IPS-20b (cell line): ENCODE results near the gene CTCFL.
"Not testable (repeated sequence)": the region's sequence is repeated elsewhere in the genome, so short reads cannot be mapped to it uniquely, and the experiment has no call there.

Source experiments
- H3K27ac ChIP-seq: one replicate; pipeline ENCODE4 v1.5.1; 2013; ENCODE audit warnings: low read length
- H3K27me3 ChIP-seq: 2 replicates; pipeline ENCODE4 v1.6.1; 2013; ENCODE audit warnings: mild to moderate bottlenecking, low read length, inconsistent platforms; ENCODE audit not compliant: insufficient read depth
- H3K36me3 ChIP-seq: 2 replicates; pipeline ENCODE4 v1.6.1; 2013; ENCODE audit warnings: low read depth, mild to moderate bottlenecking, inconsistent platforms, low read length, moderate library complexity; ENCODE audit not compliant: insufficient read depth
- H3K4me1 ChIP-seq: 2 replicates; pipeline ENCODE4 v1.6.1; 2013; ENCODE audit warnings: mild to moderate bottlenecking, control low read depth, inconsistent platforms, low read length, moderate library complexity; ENCODE audit not compliant: insufficient read depth
- H3K4me3 ChIP-seq: 2 replicates; pipeline ENCODE4 v1.5.1; 2013; ENCODE audit warnings: mild to moderate bottlenecking, low read length, inconsistent platforms
- H3K9ac ChIP-seq: 2 replicates; pipeline ENCODE4 v1.6.1; 2013; ENCODE audit warnings: low read depth, mild to moderate bottlenecking, inconsistent platforms, low read length, moderate library complexity
- H3K9me3 ChIP-seq: 2 replicates; pipeline ENCODE4 v1.6.1; 2013; ENCODE audit warnings: mild to moderate bottlenecking, low read depth, low read length, inconsistent platforms; ENCODE audit not compliant: insufficient read depth

The CTCFL gene

GRCh38 chr20:57473246-57474048, 51.5 kb downstream of the CTCFL start:
- Histone ChIP-seq H3K36me3 (no peaks in the 10 kb centered on the region), H3K27ac (no peak overlapping the region), H3K9me3 (no peaks in the 10 kb centered on the region), H3K27me3 (peaks cover 23% of the 10 kb centered on the region; the same call in 1 of the 2 replicates), H3K9ac (no peak overlapping the region), H3K4me3 (no peak overlapping the region; the same call in 1 of the 2 replicates), H3K4me1 (peaks cover 32% of the 10 kb centered on the region; the same call in 1 of the 2 replicates)

- H3K27ac ChIP-seq, H3K9me3 ChIP-seq, H3K9ac ChIP-seq, H3K4me3 ChIP-seq, H3K36me3 ChIP-seq: not testable (repeated sequence)
- H3K4me1 ChIP-seq: peaks cover 32% of the 10 kb centered on the region; the same call in 1 of the 2 replicates
- H3K27me3 ChIP-seq: peaks cover 23% of the 10 kb centered on the region; the same call in 1 of the 2 replicates
Measured at GRCh38 chr20:57472474-57472873, 52.5 kb downstream of the CTCFL start.

GRCh38 chr20:57471496-57472372, 53.2 kb downstream of the CTCFL start:
- Histone ChIP-seq H3K36me3 (no peaks in the 10 kb centered on the region), H3K4me3 (peak overlapping the region; percentile 9; the same call in 1 of the 2 replicates), H3K27ac (no peak overlapping the region), H3K9me3 (no peaks in the 10 kb centered on the region), H3K27me3 (peaks cover 23% of the 10 kb centered on the region; the same call in 1 of the 2 replicates), H3K4me1 (peaks cover 32% of the 10 kb centered on the region; the same call in 1 of the 2 replicates), H3K9ac (peak overlapping the region; percentile 49; the same call in 1 of the 2 replicates)

- peaks cover 23% of the 10 kb centered on the region; the same call in 1 of the 2 replicates for H3K27me3 ChIP-seq
- peaks cover 32% of the 10 kb centered on the region; the same call in 1 of the 2 replicates for H3K4me1 ChIP-seq
- peak overlapping the region; percentile 49; the same call in 1 of the 2 replicates for H3K9ac ChIP-seq
- no peaks in the 10 kb centered on the region for H3K36me3 ChIP-seq
- no peak overlapping the region for H3K27ac ChIP-seq
- H3K4me3 ChIP-seq: peak overlapping the region; percentile 9; the same call in 1 of the 2 replicates
- H3K9me3 ChIP-seq: no peaks in the 10 kb centered on the region
Measured at GRCh38 chr20:57470666-57471495, 54.1 kb downstream of the CTCFL start.

GRCh38 chr20:57470212-57470522, 54.8 kb downstream of the CTCFL start:
- Histone ChIP-seq H3K27ac (no peak overlapping the region), H3K9me3 (no peaks in the 10 kb centered on the region), H3K9ac (no peak overlapping the region; the same call in 1 of the 2 replicates), H3K4me1 (peaks cover 32% of the 10 kb centered on the region; the same call in 1 of the 2 replicates), H3K4me3 (no peak overlapping the region), H3K36me3 (no peaks in the 10 kb centered on the region), H3K27me3 (peaks cover 23% of the 10 kb centered on the region; the same call in 1 of the 2 replicates)

GRCh38 chr20:57469418-57470211, 55.3 kb downstream of the CTCFL start:
- Histone ChIP-seq H3K4me1 (peaks cover 32% of the 10 kb centered on the region; the same call in 1 of the 2 replicates), H3K27me3 (peaks cover 23% of the 10 kb centered on the region; the same call in 1 of the 2 replicates), H3K36me3 (no peaks in the 10 kb centered on the region), H3K9ac (no peak overlapping the region; the same call in 1 of the 2 replicates), H3K9me3 (no peaks in the 10 kb centered on the region), H3K4me3 (peak overlapping the region; percentile 2; the same call in 1 of the 2 replicates), H3K27ac (no peak overlapping the region)

GRCh38 chr20:57468523-57469417, 56.2 kb downstream of the CTCFL start:
- Histone ChIP-seq H3K9ac (no peak overlapping the region; the same call in 1 of the 2 replicates), H3K27ac (no peak overlapping the region), H3K4me1 (peaks cover 32% of the 10 kb centered on the region; the same call in 1 of the 2 replicates)

GRCh38 chr20:57467742-57468141, 57.2 kb downstream of the CTCFL start:
- no peak overlapping the region for H3K9ac ChIP-seq
- H3K27me3 ChIP-seq: peaks cover 23% of the 10 kb centered on the region; the same call in 1 of the 2 replicates
- no peak overlapping the region for H3K27ac ChIP-seq
- H3K4me3 ChIP-seq: no peak overlapping the region
- H3K9me3 ChIP-seq: no peaks in the 10 kb centered on the region
- peaks cover 27% of the 10 kb centered on the region; the same call in 1 of the 2 replicates for H3K4me1 ChIP-seq
- H3K36me3 ChIP-seq: no peaks in the 10 kb centered on the region

More at GRCh38 chr20:57468523-57469417, 56.2 kb downstream of the CTCFL start:
- peak overlapping the region; percentile 2; the same call in 1 of the 2 replicates for H3K4me3 ChIP-seq
- peaks cover 23% of the 10 kb centered on the region; the same call in 1 of the 2 replicates for H3K27me3 ChIP-seq
- no peaks in the 10 kb centered on the region for H3K9me3 ChIP-seq
- H3K36me3 ChIP-seq: no peaks in the 10 kb centered on the region

- Histone ChIP-seq H3K9me3 (no peaks in the 10 kb centered on the region), H3K4me1 (peaks cover 20% of the 10 kb centered on the region; the same call in 1 of the 2 replicates), H3K27me3 (peaks cover 21% of the 10 kb centered on the region; the same call in 1 of the 2 replicates), H3K36me3 (no peaks in the 10 kb centered on the region), H3K27ac (no peak overlapping the region), H3K4me3 (no peak overlapping the region), H3K9ac (no peak overlapping the region)
Measured at GRCh38 chr20:57465943-57466342, 59.0 kb downstream of the CTCFL start.
